ENCODE data around the gene EFTUD2. TPM values are rescaled to one million over a fixed set of nuclear protein-coding genes. Genes with fewer than 3 reads are reported as not detected.
"Not testable (repeated sequence)": the region's sequence is repeated elsewhere in the genome, so short reads cannot be mapped to it uniquely, and the experiment has no call there.

EFTUD2 gene
- total RNA-seq, 1 experiment from 2014 or later, result 137 TPM

- H3K36me3 ChIP-seq (replicated peaks; ENCODE audit: control insufficient read depth, insufficient read depth, low read length), result no peaks in the 10 kb centered on the region; the same call in none of the 2 replicates
- H3K27me3 ChIP-seq (ENCODE audit: control insufficient read depth, insufficient read depth, low read length), result no peaks in the 10 kb centered on the region
- H3K4me3 ChIP-seq (ENCODE audit: insufficient read depth, low read depth, low read length), result no peak overlapping the region
- DNase-seq, result no peak
Measured at GRCh38 chr17:44812263-44812662, 87.0 kb downstream of the EFTUD2 start.

- H3K36me3 ChIP-seq (replicated peaks; ENCODE audit: control insufficient read depth, insufficient read depth, low read length), result peaks cover 16% of the 10 kb centered on the region
Measured at GRCh38 chr17:44808656-44809388, 90.4 kb downstream of the EFTUD2 start.

DNA sequence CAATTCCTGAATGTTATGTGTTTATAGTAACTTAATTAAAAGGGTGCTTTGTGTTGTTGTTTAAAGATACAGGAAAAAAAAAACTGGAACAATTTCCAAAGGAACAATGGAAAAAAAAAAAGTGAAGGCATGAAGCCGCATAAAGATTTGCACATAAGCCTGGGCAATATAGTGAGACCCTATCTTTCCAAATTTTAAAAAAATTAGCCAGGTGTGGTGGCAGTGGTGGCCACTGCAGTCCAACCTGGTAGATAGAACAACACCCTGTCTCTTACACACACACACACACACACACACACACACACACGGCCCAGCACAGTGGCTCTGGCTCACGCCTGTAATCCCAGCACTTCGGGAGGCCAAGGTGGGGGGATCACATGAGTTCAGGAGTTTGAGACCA, 91.1 kb downstream of the EFTUD2 start:
- Histone ChIP-seq H3K36me3 (replicated peaks; ENCODE audit: control insufficient read depth, insufficient read depth, low read length) (peaks cover 16% of the 10 kb centered on the region), H3K4me3 (ENCODE audit: insufficient read depth, low read depth, low read length) (no peak overlapping the region), H3K27me3 (ENCODE audit: control insufficient read depth, insufficient read depth, low read length) (no peaks in the 10 kb centered on the region)
- no peak for DNase-seq

More at GRCh38 chr17:44808656-44809388, 90.4 kb downstream of the EFTUD2 start:
- DNase-seq; H3K4me3 ChIP-seq (ENCODE audit: insufficient read depth, low read depth, low read length); H3K27me3 ChIP-seq (ENCODE audit: control insufficient read depth, insufficient read depth, low read length): not testable (repeated sequence)

DNA sequence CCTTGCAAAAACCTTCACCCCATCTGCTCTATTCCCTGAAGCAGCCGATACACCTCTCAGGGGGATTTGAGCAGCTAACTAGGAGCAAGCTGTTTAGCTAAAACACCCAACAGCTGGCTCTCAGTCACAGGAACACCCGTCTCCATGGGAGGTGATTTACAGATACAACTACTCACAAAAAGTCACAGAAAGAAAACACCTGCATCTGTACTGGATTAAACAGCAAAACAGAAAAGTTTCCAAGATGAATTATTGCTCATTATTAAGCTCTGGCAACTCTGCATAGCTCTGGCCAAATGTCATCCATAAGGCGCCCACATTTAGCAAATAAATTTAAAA, 91.5 kb downstream of the EFTUD2 start:
- Histone ChIP-seq H3K36me3 (replicated peaks; ENCODE audit: control insufficient read depth, insufficient read depth, low read length) (peaks cover 17% of the 10 kb centered on the region), H3K4me3 (ENCODE audit: insufficient read depth, low read depth, low read length) (no peak overlapping the region), H3K27me3 (ENCODE audit: control insufficient read depth, insufficient read depth, low read length) (no peaks in the 10 kb centered on the region)
- peak; percentile 22 for DNase-seq

- H3K4me3 ChIP-seq (ENCODE audit: insufficient read depth, low read depth, low read length), result no peak overlapping the region
- peaks cover 19% of the 10 kb centered on the region for H3K36me3 ChIP-seq (replicated peaks; ENCODE audit: control insufficient read depth, insufficient read depth, low read length)
- DNase-seq, result no peak
- H3K27me3 ChIP-seq (ENCODE audit: control insufficient read depth, insufficient read depth, low read length), result no peaks in the 10 kb centered on the region
Measured at GRCh38 chr17:44807093-44807816, 92.0 kb downstream of the EFTUD2 start.

- Histone ChIP-seq H3K4me3 (ENCODE audit: insufficient read depth, low read depth, low read length) (no peak overlapping the region), H3K27me3 (ENCODE audit: control insufficient read depth, insufficient read depth, low read length) (no peaks in the 10 kb centered on the region), H3K36me3 (replicated peaks; ENCODE audit: control insufficient read depth, insufficient read depth, low read length) (peaks cover 25% of the 10 kb centered on the region)
- DNase-seq, result no peak
Measured at GRCh38 chr17:44804302-44805089, 94.7 kb downstream of the EFTUD2 start.

GRCh38 chr17:44801880-44802279, 97.4 kb downstream of the EFTUD2 start:
- no peaks in the 10 kb centered on the region for H3K27me3 ChIP-seq (ENCODE audit: control insufficient read depth, insufficient read depth, low read length)
- peaks cover 28% of the 10 kb centered on the region for H3K36me3 ChIP-seq (replicated peaks; ENCODE audit: control insufficient read depth, insufficient read depth, low read length)
- DNase-seq, result no peak
- no peak overlapping the region for H3K4me3 ChIP-seq (ENCODE audit: insufficient read depth, low read depth, low read length)

Other genes starting within 250 kb of the EFTUD2 start
- 1.9 and 6.7 TPM in 2 replicates for gene MEIOC, start 243.0 kb downstream of the EFTUD2 start, total RNA-seq (2014; rRNA removed; shearing (Covaris generic))
- gene CCDC43, start 209.7 kb downstream of the EFTUD2 start, total RNA-seq (2014; rRNA removed; shearing (Covaris generic)), result 38.8 and 46.3 TPM in 2 replicates
- gene DBF4B, start 190.8 kb downstream of the EFTUD2 start, total RNA-seq (2014; rRNA removed; shearing (Covaris generic)), result 21.0 and 30.4 TPM in 2 replicates
- 0.45 and 1.2 TPM in 2 replicates for gene ADAM11, start 140.5 kb downstream of the EFTUD2 start, total RNA-seq (2014; rRNA removed; shearing (Covaris generic))
- 23.1 and 32.7 TPM in 2 replicates for gene GJC1, start 69.2 kb downstream of the EFTUD2 start, total RNA-seq (2014; rRNA removed; shearing (Covaris generic))
- gene HIGD1B, start 51.6 kb downstream of the EFTUD2 start, total RNA-seq (2014; rRNA removed; shearing (Covaris generic)), result not detected in 2 replicates
- gene GFAP, start 16.1 kb upstream of the EFTUD2 start, total RNA-seq (2014; rRNA removed; shearing (Covaris generic)), result 0.10 and 0.85 TPM in 2 replicates
- gene KIF18B, start 48.3 kb upstream of the EFTUD2 start, total RNA-seq (2014; rRNA removed; shearing (Covaris generic)), result 17.9 and 20.4 TPM in 2 replicates
- 12.7 and 17.3 TPM in 2 replicates for gene C1QL1, start 68.9 kb upstream of the EFTUD2 start, total RNA-seq (2014; rRNA removed; shearing (Covaris generic))
- 70.7 and 71.5 TPM in 2 replicates for gene DCAKD, start 152.2 kb upstream of the EFTUD2 start, total RNA-seq (2014; rRNA removed; shearing (Covaris generic))
- gene NMT1, start 161.9 kb upstream of the EFTUD2 start, total RNA-seq (2014; rRNA removed; shearing (Covaris generic)), result 111 and 115 TPM in 2 replicates
- gene PLCD3, start 233.1 kb upstream of the EFTUD2 start, total RNA-seq (2014; rRNA removed; shearing (Covaris generic)), result 24.1 and 28.6 TPM in 2 replicates
- gene ACBD4, start 236.2 kb upstream of the EFTUD2 start, total RNA-seq (2014; rRNA removed; shearing (Covaris generic)), result 1.5 and 6.0 TPM in 2 replicates
- gene HEXIM1, start 249.0 kb upstream of the EFTUD2 start, total RNA-seq (2014; rRNA removed; shearing (Covaris generic)), result 4.1 and 4.6 TPM in 2 replicates